ENCODE data around the gene ATG5.

Gene ATG5

GRCh38 chr6:106325336-106326178, at the start of gene ATG5:
Gene ATG5 (minus strand): TSS chr6:106325760. CDS start chr6:106316208, 9,552 bp downstream.
- DNase-seq, result peak; percentile 99

- DNase-seq, result no peak
Observed at GRCh38 chr6:106373502-106374239, 48.1 kb upstream of the ATG5 start.

GRCh38 chr6:106372838-106373501, 47.4 kb upstream of the ATG5 start:
- no peak for DNase-seq

- no peak for DNase-seq
Observed at GRCh38 chr6:106370639-106371038, 45.1 kb upstream of the ATG5 start.

- no peak for DNase-seq
Observed at GRCh38 chr6:106369739-106370138, 44.2 kb upstream of the ATG5 start.

GRCh38 chr6:106363401-106364138, 38.0 kb upstream of the ATG5 start:
- no peak for DNase-seq

GRCh38 chr6:106360989-106361430, 35.5 kb upstream of the ATG5 start:
- peak; percentile 30 for DNase-seq

- DNase-seq, result peak; percentile 46
Observed at GRCh38 chr6:106360410-106360988, 34.9 kb upstream of the ATG5 start, which contains the start of gene CRYBG1. Gene CRYBG1 (plus strand): TSS chr6:106360717. CDS start chr6:106360909, 192 bp downstream.

GRCh38 chr6:106359959-106360409, 34.4 kb upstream of the ATG5 start:
- DNase-seq, result no peak

- DNase-seq, result no peak
Observed at GRCh38 chr6:106356378-106356777, 30.8 kb upstream of the ATG5 start.

- no peak for DNase-seq
Observed at GRCh38 chr6:106347219-106347618, 21.7 kb upstream of the ATG5 start.

- peak; percentile 82 for DNase-seq
Observed at GRCh38 chr6:106339334-106340029, 13.9 kb upstream of the ATG5 start.

GRCh38 chr6:106334646-106335448, 9.3 kb upstream of the ATG5 start:
- peak; percentile 80 for DNase-seq

- DNase-seq, result peak; percentile 22
Observed at GRCh38 chr6:106324726-106325335, 729 bp downstream of the ATG5 start.

GRCh38 chr6:106321940-106322339, 3.6 kb downstream of the ATG5 start:
- no peak for DNase-seq

- peak; percentile 31 for DNase-seq
Observed at GRCh38 chr6:106318851-106319250, 6.7 kb downstream of the ATG5 start.

GRCh38 chr6:106318061-106318460, 7.5 kb downstream of the ATG5 start:
- no peak for DNase-seq

- no peak for DNase-seq
Observed at GRCh38 chr6:106316375-106316766, 9.2 kb downstream of the ATG5 start.

GRCh38 chr6:106315765-106316374, 9.7 kb downstream of the ATG5 start:
- DNase-seq, result peak; percentile 84
